ENCODE measurements around the gene SFPQ.
"Not testable (repeated sequence)": the region's sequence is repeated elsewhere in the genome, so short reads cannot be mapped to it uniquely, and the experiment has no call there.

The SFPQ gene

DNA sequence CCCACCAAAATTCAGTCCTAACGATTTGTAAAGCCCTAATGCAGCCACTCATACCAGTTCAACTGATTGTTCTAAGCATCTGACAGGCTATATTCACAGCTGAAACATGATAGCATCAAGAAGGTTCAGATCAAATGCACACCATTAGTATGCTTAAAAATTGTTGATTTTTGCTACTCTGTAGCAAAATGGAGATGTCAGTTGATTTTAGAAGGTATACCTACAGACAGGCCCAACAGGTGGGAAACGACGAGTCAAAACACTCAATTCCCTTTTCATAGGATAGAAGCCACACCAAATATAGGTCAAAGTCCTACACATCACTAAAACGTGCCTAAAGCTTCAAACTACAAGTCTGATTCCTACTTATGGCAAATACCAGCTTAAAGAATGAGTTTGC, 6.7 kb downstream of the SFPQ start:
- DNase-seq (ENCODE audit: low spot score): no peak

DNA sequence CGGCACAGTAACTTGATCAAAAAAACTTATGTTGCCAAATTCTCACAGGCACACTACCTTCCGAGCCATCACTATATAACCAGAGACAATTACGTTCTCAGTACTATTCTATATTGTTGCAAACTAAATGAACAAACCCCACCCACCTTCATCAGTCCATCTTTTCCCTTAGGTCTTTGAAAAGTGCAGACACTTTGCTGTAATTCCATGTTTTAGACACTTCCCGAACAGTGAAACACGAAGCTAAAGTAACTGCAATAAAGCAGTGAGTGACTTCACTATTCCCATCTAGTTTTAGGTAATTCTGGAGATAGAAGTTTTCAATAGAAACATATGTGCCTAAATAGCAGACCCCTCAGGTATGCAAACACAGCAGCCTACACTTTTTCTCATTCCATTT, 7.7 kb downstream of the SFPQ start:
- DNase-seq (ENCODE audit: low spot score): no peak

DNA sequence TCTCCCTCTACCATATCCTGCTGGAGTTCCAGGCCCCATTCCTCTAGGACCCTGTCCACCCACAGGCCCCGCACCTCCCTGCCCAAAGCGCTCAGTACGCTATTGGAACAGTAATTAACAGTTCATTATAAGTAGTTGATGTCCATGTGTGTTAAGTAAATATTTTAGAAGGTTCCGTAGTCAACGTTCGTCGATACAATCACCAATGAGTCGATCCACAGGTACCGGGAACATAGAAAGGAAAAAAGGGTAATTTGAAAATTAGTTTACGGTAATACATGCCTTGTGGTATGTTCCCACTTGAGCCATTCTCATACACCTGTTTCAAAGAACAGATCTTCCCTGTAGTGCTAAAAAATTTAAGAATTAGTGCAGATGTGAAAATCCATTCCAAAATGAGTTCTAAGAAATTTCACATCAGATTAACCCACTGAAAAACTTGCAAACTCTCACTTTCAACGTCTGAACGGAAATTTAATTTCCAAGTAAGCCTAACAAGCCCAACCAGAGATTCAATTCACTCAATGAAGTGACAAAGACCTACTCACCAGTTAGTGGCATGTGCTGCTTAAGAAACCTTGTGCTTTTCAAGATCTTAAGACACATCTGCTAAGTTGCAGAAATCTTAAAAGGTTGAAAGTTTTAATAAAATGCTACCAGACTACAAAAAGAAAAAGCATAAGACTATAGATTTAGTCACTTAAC, 8.3 kb downstream of the SFPQ start:
- no peak for DNase-seq (ENCODE audit: low spot score)

DNA sequence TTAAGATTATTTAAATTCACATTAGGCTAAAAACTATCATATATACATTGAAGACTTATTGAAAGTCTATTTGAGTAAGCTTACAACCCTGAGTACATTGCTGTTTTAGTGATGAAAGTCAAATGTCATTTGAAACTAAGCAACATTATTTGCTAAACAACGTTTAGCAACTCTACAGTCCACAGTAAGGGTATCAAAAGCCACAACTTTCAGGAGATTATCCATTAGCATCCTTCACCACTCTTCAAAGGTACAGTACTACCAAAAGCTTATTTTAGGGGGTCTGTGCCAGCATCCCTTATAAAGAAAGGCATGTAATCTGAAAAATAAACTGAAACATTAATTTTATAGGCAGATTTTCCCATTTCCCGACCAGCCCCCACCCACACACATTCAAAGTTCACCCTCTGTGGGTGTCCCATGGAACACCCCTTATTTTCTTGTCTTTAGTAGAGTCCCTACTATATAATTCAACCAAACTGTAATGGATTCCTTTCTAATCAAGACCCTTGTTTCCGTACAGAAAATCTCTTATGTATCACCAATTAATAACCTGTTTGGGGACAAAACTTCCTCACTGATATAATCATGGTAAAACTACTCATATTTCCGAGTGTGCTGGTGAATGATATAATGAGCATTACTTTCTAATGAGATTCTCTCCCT, 11.0 kb downstream of the SFPQ start:
- no peak for DNase-seq (ENCODE audit: low spot score)

DNA sequence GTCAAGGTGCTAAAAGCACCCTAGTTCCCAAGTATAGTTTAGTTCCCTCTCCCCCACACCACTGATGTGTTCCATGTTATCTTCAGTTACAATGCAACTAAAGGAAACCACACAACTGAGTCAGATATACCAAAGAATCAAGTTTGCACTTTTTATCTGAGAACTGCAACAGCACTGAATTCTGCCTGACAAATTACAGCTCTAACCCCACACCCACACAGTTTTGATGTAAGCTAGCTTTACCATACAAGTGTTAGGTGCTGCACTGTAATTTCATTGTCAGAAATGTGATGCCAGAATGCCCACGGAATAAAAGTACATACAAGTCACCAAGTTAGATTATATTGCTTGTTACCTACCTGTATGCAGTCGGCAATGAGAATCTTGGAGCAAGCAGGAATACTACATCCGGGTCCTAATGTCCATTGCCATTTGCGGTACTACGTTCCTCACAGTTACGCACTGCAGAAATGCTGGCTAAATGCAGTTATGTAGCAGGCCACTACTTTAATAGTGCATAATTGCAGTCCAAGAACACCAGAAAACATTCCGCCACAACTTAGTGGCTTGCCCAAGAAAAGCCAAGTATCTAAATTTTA, 12.1 kb downstream of the SFPQ start:
- DNase-seq (ENCODE audit: low spot score): no peak

DNA sequence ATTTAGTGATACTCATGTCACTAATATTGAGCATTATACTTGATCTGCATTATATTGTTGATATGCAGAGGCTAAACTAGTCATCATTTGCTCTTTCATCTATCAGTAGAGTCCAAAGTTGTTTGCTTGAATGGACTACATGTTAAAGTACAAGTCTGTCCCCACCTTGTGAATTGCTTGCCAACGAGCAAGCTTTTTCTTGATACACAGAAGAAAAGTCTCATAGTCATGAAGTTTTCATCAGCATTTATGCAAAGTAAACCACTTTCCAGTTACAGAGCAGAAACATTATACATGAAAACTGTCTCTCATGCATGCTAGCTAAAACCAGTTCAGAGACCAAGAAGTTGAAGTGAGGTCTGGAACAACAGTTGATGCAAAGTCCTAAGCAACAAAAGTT, 13.0 kb downstream of the SFPQ start:
- DNase-seq (ENCODE audit: low spot score): no peak

DNA sequence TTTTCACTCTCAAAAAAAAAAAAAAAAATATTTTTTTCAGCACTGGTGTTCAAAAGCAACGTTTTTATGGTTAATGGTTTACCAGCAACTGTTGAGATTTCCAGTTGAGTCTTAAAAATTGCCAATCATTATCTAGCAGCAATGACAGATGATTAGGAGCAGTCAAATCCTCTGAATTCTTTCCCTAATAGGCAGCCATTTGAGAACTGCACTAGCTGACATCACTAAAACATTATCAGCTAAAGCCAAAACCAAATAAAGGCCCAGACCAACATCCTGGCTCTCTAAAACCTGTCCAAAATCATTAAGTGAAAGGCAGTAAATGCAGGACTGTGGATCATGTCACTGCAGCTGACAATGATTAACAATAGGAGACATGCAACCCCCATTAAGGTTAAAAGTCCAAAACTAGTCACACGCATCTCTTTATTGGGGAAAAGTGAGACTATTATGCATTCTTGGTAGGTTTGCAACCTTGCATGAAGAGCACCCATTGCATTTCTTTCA, 14.0 kb downstream of the SFPQ start:
- no peak for DNase-seq (ENCODE audit: low spot score)

DNA sequence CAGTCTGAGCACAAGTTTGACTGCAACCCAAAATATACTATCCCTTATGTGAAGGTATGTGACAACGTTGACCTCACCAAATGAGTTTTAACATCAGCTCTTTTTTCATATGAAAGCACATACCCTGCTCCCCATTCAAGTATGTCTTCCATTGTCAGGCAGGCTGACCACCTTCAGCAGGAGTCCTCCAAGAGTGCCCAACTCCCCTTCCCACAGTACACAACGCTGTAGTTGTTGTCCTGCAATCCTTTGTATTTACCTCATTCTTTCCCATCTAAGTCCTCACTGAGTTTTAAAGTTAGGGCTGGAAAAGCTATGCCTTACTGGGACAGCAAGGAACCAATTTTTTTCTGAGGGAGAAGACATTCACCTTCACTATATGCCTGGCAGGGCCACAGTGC, 14.7 kb downstream of the SFPQ start:
- no peak for DNase-seq (ENCODE audit: low spot score)

DNA sequence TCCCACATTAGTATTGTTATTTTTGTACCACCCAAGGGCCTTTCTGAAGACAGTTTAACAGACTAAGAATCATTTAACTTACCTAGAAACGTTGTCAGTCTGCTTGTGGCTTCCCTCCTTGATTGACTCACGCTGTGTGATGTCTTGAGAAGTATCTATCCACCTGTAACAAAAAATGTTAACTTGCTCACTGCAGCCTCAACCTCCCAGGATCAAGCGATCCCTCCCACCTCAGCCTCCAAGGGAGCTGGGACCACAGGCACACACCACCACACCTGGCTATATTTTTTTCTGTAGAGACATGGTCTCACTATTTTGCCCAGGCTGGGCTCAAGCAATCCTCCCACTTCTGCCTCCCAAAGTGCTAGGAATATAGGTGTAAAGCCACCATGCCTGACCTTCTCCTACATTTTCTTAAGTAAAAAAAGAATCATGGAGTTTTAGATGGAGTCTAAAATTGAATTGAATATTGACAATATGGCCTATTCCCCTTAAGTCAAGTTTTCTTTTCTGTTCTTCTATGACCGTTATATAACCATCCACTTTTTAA, 15.6 kb downstream of the SFPQ start:
- no peak for DNase-seq (ENCODE audit: low spot score)

DNA sequence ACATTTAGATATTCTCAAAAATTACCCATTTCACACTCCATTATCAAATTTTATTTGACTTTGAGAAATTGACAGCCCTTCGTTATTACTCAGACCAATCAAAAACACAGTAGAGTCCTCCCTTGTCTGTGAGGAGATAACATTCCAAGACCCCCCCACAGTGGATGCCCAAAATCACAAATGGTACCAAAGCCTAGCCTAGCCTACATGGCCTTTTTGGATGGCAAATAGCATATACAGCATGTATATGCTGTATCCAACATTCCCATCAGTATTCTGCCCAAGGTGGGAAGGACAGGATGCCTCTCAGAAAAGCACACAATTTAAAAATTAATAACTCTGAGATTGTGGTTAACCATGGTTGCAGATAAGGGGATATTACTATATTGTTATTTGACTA, 17.3 kb downstream of the SFPQ start:
- DNase-seq (ENCODE audit: low spot score): no peak

DNA sequence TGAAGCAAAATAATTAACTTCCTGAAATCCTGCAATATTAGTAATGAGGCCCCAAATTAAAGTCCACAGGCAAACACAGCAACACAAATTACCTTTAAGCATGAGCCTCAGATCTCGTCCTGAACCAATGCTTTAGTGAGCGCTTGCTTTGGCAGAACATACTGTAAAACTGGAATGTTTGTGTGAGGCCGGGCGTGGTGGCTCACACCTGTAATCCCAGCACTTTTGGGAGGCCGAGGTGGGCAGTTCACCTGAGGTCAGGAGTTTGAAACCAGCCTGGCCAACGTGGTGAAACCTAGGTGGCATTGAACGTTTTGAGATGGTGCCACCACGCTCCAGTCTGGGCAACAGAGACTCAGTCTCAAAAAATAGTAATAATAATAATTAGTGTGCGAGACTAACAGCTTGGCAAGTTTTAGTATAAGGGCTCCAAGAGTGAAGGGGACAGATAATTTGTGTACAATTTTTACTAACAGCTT, 17.8 kb downstream of the SFPQ start:
- DNase-seq (ENCODE audit: low spot score): no peak

DNA sequence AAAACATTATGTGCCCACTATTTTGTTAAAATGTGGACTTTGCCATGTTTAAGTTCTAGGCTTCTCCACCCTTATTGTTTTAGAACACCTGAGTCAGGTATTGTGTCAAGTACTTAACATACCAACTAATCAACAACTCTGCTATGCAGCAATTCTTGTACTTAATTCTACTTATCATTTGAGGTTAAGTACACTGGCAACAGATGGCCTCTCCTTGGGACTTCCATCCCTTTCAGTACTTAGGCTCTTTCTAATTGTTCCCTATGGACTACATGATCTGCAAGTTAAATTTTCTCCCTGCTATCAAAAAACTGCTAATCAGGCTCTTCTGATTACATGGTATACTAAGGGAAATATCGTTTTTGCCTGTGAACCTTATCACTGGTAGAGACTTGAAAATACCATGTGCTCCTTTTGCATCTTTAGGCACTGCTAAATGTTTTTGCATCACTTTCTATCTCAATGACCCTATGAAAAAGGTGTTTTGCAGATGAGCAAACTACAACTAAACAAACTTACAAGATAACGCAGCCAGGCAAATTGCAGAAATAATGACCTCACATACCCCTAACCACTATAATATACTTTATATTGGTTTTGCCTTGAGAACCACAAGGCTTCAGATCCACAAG, 18.9 kb downstream of the SFPQ start:
- no peak for DNase-seq (ENCODE audit: low spot score)

DNA sequence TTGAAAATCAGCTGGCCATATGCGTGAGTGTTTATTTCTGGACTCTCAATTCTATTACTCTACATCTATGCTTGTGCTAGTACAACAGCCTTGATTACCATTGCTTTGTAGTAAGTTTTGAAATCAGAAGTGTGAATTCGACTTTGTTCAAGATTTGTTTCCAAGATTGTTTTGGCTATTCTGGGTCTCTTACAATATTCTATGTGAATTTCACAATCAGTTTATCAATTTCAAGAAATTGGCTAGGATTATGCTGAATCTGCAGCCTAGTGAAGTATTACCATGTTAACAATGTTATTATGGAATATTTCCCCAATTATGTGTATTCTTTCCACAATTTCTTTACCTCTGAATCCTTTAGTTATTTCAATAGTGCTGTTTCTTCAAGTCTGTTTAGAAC, 19.5 kb downstream of the SFPQ start:
- DNase-seq (ENCODE audit: low spot score): no peak

DNA sequence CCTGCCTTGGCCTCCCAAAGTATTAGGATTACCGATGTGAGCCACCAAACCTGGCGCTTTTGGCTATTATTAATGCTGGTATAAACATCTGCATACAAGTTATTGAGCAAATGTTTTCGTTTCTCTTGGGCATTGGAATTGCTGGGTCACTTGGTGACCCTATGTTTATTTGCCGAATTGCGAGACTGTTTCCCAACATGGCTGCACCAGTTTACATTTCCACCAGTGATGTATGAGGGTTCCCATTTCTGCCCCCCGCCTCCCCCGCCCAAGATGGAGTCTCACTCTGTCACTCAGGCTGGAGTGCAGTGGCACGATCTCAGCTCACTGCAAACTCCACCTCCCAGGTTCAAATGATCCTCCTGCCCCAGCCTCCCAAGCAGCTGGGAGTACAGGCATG, 20.9 kb downstream of the SFPQ start:
- no peak for DNase-seq (ENCODE audit: low spot score)

DNA sequence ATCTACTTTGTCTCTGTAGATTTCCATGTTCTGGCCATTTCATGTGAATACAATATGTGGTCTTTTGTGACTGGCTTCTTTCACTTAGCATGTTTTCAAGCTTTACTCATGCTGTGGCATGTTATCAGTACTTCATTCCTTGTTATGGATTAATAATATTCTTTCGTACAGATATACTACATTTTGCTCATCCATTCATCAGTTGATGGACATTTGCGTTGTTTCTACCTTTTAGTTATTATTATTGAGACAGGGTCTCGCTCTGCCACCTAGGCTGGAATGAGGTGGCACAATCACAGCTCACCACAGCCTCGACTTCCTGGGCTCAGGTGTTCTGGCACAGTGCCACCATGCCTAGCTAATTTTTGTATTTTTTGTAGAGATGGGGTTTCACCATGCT, 21.4 kb downstream of the SFPQ start:
- no peak for DNase-seq (ENCODE audit: low spot score)

DNA sequence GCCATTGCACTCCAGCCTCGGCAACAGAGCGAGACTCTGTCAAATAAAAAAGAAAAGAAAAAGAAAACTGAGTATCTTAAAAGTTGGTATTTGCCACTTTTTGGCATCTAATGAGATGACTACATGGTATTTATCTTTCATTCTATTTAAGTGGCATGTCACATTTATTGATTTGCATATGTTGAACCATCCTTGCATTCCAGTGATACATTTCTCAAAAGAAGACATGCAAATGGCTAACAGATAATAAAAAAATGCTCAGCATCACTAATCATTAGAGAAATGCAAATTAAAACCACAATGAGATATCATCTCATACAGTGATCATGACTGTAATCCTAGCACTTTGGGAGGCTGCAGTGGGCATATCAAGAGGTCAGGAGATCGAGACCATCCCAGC, 28.1 kb downstream of the SFPQ start:
- no peak for DNase-seq (ENCODE audit: low spot score)

DNA sequence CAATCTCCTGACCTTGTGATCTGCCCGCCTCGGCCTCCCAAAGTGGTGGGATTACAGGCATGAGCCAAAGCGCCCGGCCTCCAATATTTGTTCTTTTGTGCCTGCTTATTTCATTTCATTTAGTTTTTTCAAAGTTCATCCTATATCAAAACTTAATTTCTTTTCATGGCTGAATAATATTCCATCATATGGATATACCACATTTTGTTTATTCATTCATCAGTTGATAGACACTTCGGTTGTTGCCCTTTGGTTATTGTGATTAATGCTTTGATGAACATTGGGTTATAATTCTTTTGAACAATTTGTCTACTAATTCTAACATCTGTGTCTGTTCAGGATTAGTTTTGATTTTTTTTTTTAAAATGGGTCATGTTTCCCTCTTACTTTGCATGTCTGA, 41.7 kb downstream of the SFPQ start:
- DNase-seq (ENCODE audit: low spot score): no peak

DNA sequence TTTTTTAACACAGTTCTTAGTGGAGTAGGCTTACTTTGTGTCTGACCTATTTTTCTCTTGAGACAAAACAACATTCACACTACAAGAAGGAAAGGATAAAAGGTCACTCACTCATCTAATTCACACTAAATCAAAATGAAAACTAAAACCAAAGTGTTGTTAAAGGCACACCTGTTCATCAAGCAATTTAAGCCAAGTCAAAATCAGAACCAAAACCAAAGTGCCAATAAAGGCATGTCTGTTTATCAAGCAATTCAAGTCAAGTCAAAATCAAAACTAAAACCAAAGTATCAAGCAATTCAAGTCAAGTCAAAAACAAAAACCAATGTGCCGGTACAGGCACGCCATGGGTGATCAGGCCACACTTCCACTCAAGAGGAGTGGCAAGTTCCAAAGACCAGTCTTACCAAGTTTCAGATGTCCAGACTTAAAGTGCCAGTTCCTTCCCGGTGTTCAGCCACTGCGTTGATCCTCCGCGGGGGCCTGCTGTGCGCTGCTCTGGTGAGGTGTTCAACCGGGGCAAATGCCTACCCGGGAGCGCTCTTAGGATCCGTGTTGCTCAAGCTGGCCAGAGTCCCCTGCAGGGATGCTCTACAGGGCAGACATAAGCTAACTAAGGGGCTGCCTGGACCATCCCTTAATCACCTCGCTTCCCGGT, 46.9 kb downstream of the SFPQ start:
- not testable (repeated sequence) for DNase-seq (ENCODE audit: low spot score)

DNA sequence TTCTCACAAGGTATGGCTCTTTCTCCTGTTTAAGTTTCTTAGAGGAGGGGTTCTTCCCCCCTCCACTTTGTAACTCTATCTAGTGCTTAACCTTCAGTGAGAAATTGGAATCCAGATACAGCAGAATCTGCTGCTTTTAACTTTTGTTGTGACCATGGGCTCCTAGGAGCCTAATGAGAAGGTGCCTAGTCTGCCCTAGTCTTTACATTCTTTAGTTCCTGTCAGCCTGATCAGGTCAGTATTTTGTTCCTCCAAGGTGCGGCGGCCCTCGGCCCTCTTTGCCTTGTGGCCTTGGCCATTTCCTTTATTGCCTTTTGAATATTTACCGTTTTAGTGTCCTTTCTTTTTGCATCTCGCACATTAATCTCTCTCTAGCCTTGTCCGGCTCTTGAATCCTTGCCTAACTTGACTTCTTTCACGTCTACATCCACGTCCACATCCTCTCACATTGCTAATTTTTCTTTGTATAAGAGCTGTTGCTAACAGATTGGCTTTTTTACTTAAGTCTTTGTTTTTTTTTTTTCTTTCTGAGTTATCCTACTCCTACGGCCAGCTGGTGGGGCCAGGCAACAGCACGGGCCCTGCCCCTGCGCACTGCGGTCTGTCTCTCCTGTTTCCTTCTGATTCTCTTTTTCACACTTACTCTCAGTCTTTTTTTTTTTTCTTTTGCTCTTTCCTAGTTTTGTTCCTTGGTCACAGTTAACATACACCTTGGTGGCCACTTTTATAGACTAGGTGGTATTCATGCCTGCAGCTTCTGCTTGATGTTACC, 49.0 kb downstream of the SFPQ start:
- DNase-seq (ENCODE audit: low spot score): no peak

DNA sequence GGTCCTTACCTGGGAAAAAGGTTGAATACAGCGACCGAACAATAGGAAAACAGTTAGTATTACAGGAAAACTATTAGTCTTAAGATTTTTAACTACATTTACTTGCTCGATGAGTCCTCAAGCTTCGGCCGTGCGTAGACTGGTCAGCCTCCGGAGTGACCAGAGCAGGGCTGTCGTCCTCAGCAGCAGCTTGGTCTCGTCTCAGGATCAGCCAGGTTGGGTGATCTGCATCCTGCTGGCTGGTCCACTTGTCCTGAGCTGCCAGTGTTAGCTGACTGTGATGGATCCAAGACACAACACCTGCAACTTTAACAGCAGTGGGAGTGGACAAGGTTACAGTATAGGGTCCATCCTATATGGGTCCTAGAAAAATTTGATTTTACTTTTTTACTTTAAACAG, 50.2 kb downstream of the SFPQ start:
- not testable (repeated sequence) for DNase-seq (ENCODE audit: low spot score)

DNA sequence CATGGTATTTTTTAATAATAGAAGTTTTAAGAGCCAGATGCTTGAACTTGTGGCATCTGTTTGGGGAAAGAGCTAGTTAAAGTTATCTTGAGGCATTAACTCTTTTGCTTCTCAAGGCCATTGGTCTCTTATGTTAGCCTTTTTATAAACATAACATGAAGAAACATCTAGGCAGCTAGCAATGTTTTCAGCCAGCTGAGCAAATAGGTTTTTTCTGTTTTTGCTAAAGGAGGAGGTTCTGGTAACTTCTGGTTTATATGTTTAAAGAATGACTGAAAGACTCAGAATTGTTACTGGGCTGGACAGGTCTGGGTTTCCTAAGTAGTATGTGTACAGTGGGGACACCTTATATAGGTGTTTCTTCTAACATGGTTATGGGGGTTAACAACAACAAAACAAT, 50.7 kb downstream of the SFPQ start:
- DNase-seq (ENCODE audit: low spot score): not testable (repeated sequence)

Data from GM03348 (cell line).